Breast epithelium (tissue), 3 donors: Measurements from ENCODE around the gene CPN2.

ENCODE experiments used
- POLR2A ChIP-seq: fragments of 450-650 bp; IDR thresholded peaks from one replicate; pipeline ENCODE4 v1.6.1; 2016; ENCODE audit warnings: antibody characterized with exemption, mild to moderate bottlenecking, moderate library complexity
- POLR2AphosphoS5 ChIP-seq, 3 donors: sonication (generic); formaldehyde crosslinking; IDR thresholded peaks; one replicate each; pipeline ENCODE4 v1.6.1; 2017; ENCODE audit warnings: antibody characterized with exemption in 3 of 3
- TF ChIP-seq, protein P1 (sequence below), 3 donors: fragments of 450-650 bp; IDR thresholded peaks; one replicate each; pipeline ENCODE4 v1.5.1; 2016 to 2017; ENCODE audit warnings: antibody characterized with exemption in 3 of 3, mild to moderate bottlenecking in 3 of 3, moderate library complexity in 3 of 3

DNA sequence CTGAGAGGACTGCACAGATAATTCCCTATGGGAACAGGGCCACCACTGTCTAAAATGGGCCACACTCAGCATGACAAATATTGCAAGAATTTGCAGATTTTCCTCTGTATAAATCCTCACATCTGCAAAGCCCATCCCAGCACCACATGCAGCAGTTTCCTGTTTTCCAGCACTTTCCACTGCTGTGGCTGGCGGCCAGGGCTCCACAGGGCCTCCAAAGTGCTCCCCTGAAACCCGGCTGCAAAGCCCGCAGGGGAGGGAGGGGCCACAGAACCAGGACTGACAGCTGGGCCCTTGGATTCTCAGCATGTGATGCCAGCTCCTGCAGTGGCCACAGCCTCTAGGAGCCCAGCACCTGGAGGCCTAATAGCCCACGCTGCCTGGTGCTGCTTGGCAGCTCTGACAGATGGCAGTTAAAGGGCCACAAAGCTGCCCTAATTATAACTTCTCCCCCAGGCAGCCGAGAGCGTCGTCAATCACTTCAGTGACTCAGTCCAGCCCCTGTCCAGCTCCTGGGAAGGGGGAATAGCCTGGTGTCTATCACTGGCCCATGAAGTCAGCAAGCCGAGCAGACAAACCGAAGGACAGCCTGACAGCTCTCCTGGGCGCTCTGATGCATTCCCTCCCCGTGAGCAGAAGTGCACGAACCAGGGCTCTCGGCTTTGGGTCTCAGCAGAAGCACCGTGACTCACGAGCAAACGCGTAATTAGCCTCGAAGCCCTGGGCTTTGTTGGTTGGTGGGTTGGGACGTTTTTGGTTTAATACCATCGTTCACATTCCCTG lies 13.7 kb upstream of the CPN2 start:
- TF ChIP-seq, protein P1, sequence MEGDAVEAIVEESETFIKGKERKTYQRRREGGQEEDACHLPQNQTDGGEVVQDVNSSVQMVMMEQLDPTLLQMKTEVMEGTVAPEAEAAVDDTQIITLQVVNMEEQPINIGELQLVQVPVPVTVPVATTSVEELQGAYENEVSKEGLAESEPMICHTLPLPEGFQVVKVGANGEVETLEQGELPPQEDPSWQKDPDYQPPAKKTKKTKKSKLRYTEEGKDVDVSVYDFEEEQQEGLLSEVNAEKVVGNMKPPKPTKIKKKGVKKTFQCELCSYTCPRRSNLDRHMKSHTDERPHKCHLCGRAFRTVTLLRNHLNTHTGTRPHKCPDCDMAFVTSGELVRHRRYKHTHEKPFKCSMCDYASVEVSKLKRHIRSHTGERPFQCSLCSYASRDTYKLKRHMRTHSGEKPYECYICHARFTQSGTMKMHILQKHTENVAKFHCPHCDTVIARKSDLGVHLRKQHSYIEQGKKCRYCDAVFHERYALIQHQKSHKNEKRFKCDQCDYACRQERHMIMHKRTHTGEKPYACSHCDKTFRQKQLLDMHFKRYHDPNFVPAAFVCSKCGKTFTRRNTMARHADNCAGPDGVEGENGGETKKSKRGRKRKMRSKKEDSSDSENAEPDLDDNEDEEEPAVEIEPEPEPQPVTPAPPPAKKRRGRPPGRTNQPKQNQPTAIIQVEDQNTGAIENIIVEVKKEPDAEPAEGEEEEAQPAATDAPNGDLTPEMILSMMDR (IDR thresholded peaks at IDR 0.05): no peak
- TF ChIP-seq POLR2AphosphoS5 (IDR thresholded peaks at IDR 0.05) (no peak), POLR2A (no peak)
